ENCODE results near the gene CDC42EP1. TPM values are rescaled to one million over a fixed set of nuclear protein-coding genes. Genes with fewer than 3 reads are reported as not detected.
A peak's percentile ranks its signal among the peaks of the same experiment; 100 is the strongest.

CDC42EP1 gene
- total RNA-seq, 1 experiment from 2014 or later: 62.5 TPM

DNA sequence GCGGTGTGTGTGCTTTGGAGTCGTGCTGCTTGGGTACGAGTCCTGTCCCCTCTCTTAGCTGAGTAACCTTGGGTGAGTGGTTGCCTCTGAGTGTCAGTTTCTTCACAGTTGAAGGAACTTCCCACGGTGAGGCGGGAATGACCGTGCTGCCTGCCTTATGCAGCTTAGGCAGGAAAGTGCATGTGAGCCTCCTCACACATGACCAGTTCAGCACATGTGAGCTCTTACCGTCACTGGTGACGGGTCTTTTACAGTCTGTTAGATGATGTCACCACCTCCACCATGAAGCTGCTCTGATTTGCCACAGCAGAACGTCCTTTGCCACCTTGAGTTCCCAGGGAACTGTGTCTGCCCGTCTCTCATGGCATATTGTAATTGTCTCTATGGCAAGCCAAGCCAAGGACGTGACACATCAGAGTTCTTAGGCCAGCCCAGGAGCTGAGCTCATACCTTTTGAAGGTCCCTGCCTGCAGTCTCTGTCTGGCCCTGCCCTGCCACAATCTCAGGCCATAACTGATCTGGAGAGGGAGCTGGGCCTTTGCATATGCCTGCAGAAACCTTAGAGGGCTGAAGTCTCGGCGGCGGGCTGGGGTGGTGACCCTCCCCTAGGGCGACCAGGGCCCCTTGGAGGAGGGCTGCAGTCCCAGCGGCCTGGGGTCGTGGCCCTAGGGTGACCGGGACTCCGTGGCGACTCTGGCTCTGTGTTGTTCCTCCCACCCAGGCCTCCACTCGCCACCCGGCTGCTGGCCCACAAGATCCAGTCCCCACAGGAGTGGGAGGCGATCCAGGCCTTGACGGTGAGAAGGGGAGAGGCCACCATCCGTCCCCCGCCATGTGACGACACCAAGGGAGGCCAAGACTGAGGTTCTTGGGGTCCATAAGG lies 56.2 kb downstream of the CDC42EP1 start:
- Histone ChIP-seq H3K36me3 (ENCODE audit: control insufficient read depth, insufficient read depth, low read length) (no peaks in the 10 kb centered on the region), H3K27me3 (ENCODE audit: control insufficient read depth, insufficient read depth, low read length) (no peaks in the 10 kb centered on the region), H3K27ac (ENCODE audit: low read length) (no peak overlapping the region), H3K4me3 (ENCODE audit: low read depth in 2 of 2, low read length in 2 of 2) (no peak overlapping the region), H3K4me1 (ENCODE audit: control insufficient read depth, insufficient read depth, low read length) (no peaks in the 10 kb centered on the region), H3K9me3 (ENCODE audit: control insufficient read depth, insufficient read depth, low read depth, low read length) (no peaks in the 10 kb centered on the region)
- in situ Hi-C loops (cut with HindIII; ENCODE audit: low pct_unique_long_range_greater_than_20kb, low sequenced_read_pairs) (no loop called here), intact Hi-C loops (cut with micrococcal nuclease; ENCODE audit: unreplicated experiment) (no loop called here)
- no peak for TF ChIP-seq SIN3A (IDR thresholded peaks at IDR 0.05; ENCODE audit: borderline replicate concordance, insufficient read depth, low read depth, low read length)
- no peak for TF ChIP-seq REST (IDR thresholded peaks at IDR 0.05; ENCODE audit: insufficient read depth in 1 of 2, low read depth in 2 of 2, low read length in 1 of 2)
- TF ChIP-seq CTCF (IDR thresholded peaks at IDR 0.05): no peak
- TF ChIP-seq TCF7L2 (IDR thresholded peaks at IDR 0.05; ENCODE audit: low read depth, low read length): no peak
- ChIA-PET CTCF (interaction anchor here (1.0 kb wide), 1 partner anchor 27 kb away, joined by 3 read pairs; no protein-coding TSS in a partner anchor), POLR2A (no interaction called here)
- ATAC-seq: 0 out of 2 replicates have a peak, but pooled peaks have one; percentile 32
- DNase-seq (ENCODE audit: low read depth, low spot score): no peak
- BruUV-seq (replicated peaks): no TSS peak

DNA sequence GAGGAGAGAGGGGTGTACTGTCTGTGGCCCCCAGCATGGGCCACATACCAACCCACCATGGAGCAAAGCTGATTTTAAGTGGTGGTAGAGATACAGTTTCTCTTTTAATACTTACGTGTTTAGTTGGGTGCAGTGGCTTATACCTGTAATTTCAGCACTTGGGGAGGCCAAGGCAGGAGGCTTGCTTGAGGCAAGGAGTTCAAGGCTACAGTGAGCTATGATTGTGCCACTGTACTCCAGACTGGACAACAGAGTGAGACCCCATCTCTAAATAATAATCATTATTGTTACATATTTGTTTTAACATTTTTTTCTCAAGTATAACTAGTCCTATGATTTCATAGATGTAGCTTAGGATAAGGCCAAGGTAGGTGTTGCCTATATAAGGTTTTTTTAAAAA lies 57.2 kb downstream of the CDC42EP1 start:
- intact Hi-C loops (cut with micrococcal nuclease; ENCODE audit: unreplicated experiment) (no loop called here), in situ Hi-C loops (cut with HindIII; ENCODE audit: low pct_unique_long_range_greater_than_20kb, low sequenced_read_pairs) (no loop called here)
- H3K9me3 ChIP-seq (ENCODE audit: control insufficient read depth, insufficient read depth, low read depth, low read length): no peaks in the 10 kb centered on the region
- H3K4me3 ChIP-seq (ENCODE audit: low read depth in 2 of 2, low read length in 2 of 2): no peak overlapping the region
- no peak overlapping the region for H3K27ac ChIP-seq (ENCODE audit: low read length)
- ATAC-seq: no peak
- no peaks in the 10 kb centered on the region for H3K36me3 ChIP-seq (ENCODE audit: control insufficient read depth, insufficient read depth, low read length)
- no peaks in the 10 kb centered on the region for H3K4me1 ChIP-seq (ENCODE audit: control insufficient read depth, insufficient read depth, low read length)
- ChIA-PET POLR2A (interaction anchor here (0.7 kb wide), 1 partner anchor 128 kb away, joined by 9 read pairs; no protein-coding TSS in a partner anchor), CTCF (interaction anchor here (0.5 kb wide), 1 partner anchor 113 kb away, joined by 3 read pairs; no protein-coding TSS in a partner anchor)
- H3K27me3 ChIP-seq (ENCODE audit: control insufficient read depth, insufficient read depth, low read length): no peaks in the 10 kb centered on the region
- no TSS peak for BruUV-seq (replicated peaks)
- no peak for DNase-seq (ENCODE audit: low read depth, low spot score)
- TF ChIP-seq REST (IDR thresholded peaks at IDR 0.05; ENCODE audit: insufficient read depth in 1 of 2, low read depth in 2 of 2, low read length in 1 of 2): no peak
- no peak for TF ChIP-seq CTCF (IDR thresholded peaks at IDR 0.05)
- TF ChIP-seq SIN3A (IDR thresholded peaks at IDR 0.05; ENCODE audit: borderline replicate concordance, insufficient read depth, low read depth, low read length): no peak
- TF ChIP-seq TCF7L2 (IDR thresholded peaks at IDR 0.05; ENCODE audit: low read depth, low read length): no peak
- TF ChIP-seq POLR2AphosphoS5 (IDR thresholded peaks at IDR 0.05; ENCODE audit: low read depth, low read length): no peak
